GM21723 (cell line): ENCODE measurements around the gene SH3BP5L.
"Not testable (repeated sequence)": the region's sequence is repeated elsewhere in the genome, so short reads cannot be mapped to it uniquely, and the experiment has no call there.

Source experiments
- ATAC-seq: cut with Tn5 transposase; IDR thresholded peaks from one replicate; pipeline ENCODE4 v1.9.1; 2021; ENCODE audit warnings: mild to moderate bottlenecking, moderate library complexity; ENCODE audit not compliant: unreplicated experiment

Gene SH3BP5L

GRCh38 chr1:248811514-248812490, 13.9 kb downstream of the SH3BP5L start:
- ATAC-seq, result no peak

GRCh38 chr1:248810727-248811513, 14.8 kb downstream of the SH3BP5L start:
- ATAC-seq, result no peak

GRCh38 chr1:248810000-248810726, 15.6 kb downstream of the SH3BP5L start:
- no peak for ATAC-seq

GRCh38 chr1:248808876-248809275, 16.8 kb downstream of the SH3BP5L start:
- ATAC-seq, result no peak

- ATAC-seq, result peak; percentile 46
Observed at GRCh38 chr1:248807067-248807737, 18.5 kb downstream of the SH3BP5L start.

- no peak for ATAC-seq
Observed at GRCh38 chr1:248805876-248806275, 19.8 kb downstream of the SH3BP5L start.

GRCh38 chr1:248804771-248805681, 20.7 kb downstream of the SH3BP5L start:
- peak; percentile 94 for ATAC-seq

GRCh38 chr1:248803501-248803900, 22.2 kb downstream of the SH3BP5L start:
- ATAC-seq, result not testable (repeated sequence)

GRCh38 chr1:248802454-248802853, 23.3 kb downstream of the SH3BP5L start:
- ATAC-seq, result no peak

- peak; percentile 40 for ATAC-seq
Observed at GRCh38 chr1:248800459-248800858, 25.3 kb downstream of the SH3BP5L start.

GRCh38 chr1:248798791-248799190, 26.9 kb downstream of the SH3BP5L start:
- no peak for ATAC-seq

- not testable (repeated sequence) for ATAC-seq
Observed at GRCh38 chr1:248794663-248795062, 31.1 kb downstream of the SH3BP5L start.

- ATAC-seq, result peak; percentile 87
Observed at GRCh38 chr1:248793592-248793991, 32.1 kb downstream of the SH3BP5L start.

- no peak for ATAC-seq
Observed at GRCh38 chr1:248792342-248792741, 33.4 kb downstream of the SH3BP5L start.

- ATAC-seq, result no peak
Observed at GRCh38 chr1:248791010-248791409, 34.7 kb downstream of the SH3BP5L start.

- no peak for ATAC-seq
Observed at GRCh38 chr1:248790456-248790855, 35.3 kb downstream of the SH3BP5L start.

GRCh38 chr1:248789337-248789736, 36.4 kb downstream of the SH3BP5L start:
- ATAC-seq, result not testable (repeated sequence)

GRCh38 chr1:248788327-248788726, 37.4 kb downstream of the SH3BP5L start:
- ATAC-seq, result no peak

GRCh38 chr1:248787430-248787829, 38.3 kb downstream of the SH3BP5L start:
- no peak for ATAC-seq
